GM18519 (cell line): ENCODE data around the gene POLR2H.

Experiments used
- ATAC-seq: cut with Tn5 transposase; IDR thresholded peaks from one replicate; pipeline ENCODE4 v1.9.1; 2021; ENCODE audit warnings: mild to moderate bottlenecking, moderate library complexity; ENCODE audit not compliant: unreplicated experiment, low FRiP score

The POLR2H gene

DNA sequence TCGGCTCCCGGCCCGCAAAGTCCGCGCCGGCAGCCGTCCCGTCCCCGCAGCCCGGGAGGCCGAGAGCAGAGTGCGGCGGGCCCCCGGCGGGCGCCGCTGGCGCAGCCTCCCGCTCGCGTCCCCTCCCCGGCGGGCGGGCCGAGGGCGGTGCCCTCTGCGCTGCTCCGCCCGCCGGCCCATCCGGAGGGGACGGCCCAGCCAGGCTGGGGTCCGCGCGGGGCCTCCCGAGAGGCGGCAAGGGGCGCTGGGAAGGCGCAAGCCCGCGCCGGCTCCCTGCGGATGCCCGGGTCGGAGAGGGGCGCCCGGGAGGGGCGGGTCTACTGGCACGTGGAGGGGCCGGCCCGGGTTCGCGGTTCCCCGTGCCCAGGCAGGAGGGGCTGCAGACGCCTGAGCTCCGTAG is at the start of gene POLR2H, which contains the start of gene CLCN2:
TSS of gene POLR2H (plus strand) at position 179 of the 400 bp plus-strand sequence. CDS start 1,783 bp downstream, outside the sequence.
TSS of gene CLCN2 (minus strand) at position 74 of the 400 bp plus-strand sequence. CDS start 126 bp downstream, outside the sequence.
- ATAC-seq, result peak; percentile 30

- peak; percentile 81 for ATAC-seq
These were observed 47.2 kb upstream of the POLR2H start, which contains the start of gene EIF4G1 for GRCh38 chr3:184314363-184314699. Gene EIF4G1, plus strand, starts transcription at chr3:184314606. Its CDS starts 1,191 bp downstream, at chr3:184315797.

- ATAC-seq, result peak; percentile 20
These were observed 46.6 kb upstream of the POLR2H start for GRCh38 chr3:184314700-184315542.

GRCh38 chr3:184315543-184315867 is 46.0 kb upstream of the POLR2H start:
- no peak for ATAC-seq

GRCh38 chr3:184315871-184316661 is 45.4 kb upstream of the POLR2H start:
- no peak for ATAC-seq

DNA sequence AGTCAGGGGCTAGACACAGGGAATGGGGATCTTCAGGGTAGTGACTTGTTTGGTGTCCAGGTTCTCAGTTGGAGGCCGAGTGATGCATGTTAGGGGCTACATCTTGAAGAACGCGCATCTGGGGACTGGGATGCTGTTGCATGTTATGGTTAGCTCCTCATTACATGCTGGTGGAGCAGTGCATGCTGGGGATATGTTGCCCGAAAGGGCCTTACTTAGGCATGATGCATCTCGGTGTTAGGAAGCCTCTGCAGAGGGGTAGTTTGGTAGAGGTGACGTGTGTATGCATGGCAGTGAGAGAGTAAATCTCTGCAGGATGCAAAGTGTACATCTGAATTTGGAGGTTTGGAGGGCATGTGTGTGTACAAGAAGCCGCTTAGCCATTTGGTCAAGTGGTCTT is 44.7 kb upstream of the POLR2H start:
- ATAC-seq, result no peak

GRCh38 chr3:184317201-184317600 is 44.3 kb upstream of the POLR2H start:
- ATAC-seq, result no peak

DNA sequence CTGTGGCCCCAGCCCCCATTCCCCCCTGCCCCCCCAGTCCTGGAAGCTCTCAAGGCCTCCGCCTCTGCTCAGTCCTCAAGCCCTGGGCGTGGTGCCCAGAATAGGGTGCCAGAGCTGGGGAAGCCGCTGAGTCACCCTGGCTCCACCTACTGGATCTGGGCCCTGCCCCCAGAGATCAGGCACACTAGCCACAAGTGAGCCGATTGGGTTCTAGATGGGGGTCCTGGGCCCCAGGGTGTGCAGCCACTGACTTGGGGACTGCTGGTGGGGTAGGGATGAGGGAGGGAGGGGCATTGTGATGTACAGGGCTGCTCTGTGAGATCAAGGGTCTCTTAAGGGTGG is 41.4 kb upstream of the POLR2H start:
- no peak for ATAC-seq

DNA sequence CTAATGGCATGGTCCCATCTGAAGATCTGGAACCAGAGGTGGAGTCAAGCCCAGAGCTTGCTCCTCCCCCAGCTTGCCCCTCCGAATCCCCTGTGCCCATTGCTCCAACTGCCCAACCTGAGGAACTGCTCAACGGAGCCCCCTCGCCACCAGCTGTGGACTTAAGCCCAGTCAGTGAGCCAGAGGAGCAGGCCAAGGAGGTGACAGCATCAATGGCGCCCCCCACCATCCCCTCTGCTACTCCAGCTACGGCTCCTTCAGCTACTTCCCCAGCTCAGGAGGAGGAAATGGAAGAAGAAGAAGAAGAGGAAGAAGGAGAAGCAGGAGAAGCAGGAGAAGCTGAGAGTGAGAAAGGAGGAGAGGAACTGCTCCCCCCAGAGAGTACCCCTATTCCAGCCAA is 39.8 kb upstream of the POLR2H start:
- ATAC-seq, result no peak

DNA sequence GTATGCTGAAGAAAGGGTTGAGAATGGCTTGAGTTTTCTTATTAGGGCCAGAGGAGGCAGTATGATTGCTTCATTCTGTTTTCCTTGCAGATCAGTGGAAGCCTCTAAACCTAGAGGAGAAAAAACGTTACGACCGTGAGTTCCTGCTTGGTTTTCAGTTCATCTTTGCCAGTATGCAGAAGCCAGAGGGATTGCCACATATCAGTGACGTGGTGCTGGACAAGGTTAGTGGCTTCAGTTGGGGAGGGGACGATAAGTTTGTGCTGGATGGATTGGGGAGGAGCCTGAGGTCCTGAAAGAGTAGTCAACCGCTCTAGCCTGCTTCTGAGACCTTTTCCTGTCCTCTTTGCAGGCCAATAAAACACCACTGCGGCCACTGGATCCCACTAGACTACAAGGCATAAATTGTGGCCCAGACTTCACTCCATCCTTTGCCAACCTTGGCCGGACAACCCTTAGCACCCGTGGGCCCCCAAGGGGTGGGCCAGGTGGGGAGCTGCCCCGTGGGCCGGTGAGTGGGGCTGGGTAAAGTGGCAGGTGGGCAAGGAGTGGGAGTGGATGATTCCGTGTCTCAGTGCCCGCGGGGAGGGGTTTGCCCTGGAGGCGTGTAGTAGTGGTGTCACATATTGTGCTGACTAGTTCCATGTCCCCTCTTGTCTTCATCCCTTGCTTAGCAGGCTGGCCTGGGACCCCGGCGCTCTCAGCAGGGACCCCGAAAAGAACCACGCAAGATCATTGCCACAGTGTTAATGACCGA is 38.6 kb upstream of the POLR2H start:
- ATAC-seq, result no peak

DNA sequence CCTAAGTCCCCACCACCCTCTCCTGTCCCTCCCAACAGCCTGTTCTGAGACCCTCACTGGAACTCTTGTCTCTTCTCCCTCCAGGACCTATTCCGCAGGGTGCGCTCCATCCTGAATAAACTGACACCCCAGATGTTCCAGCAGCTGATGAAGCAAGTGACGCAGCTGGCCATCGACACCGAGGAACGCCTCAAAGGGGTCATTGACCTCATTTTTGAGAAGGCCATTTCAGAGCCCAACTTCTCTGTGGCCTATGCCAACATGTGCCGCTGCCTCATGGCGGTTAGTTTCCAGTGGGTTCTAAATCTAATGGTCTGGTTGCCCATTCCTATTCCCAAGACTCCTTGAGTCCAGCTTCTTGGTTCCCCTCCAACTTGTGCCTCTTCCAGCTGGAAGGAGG is 37.8 kb upstream of the POLR2H start:
- no peak for ATAC-seq

DNA sequence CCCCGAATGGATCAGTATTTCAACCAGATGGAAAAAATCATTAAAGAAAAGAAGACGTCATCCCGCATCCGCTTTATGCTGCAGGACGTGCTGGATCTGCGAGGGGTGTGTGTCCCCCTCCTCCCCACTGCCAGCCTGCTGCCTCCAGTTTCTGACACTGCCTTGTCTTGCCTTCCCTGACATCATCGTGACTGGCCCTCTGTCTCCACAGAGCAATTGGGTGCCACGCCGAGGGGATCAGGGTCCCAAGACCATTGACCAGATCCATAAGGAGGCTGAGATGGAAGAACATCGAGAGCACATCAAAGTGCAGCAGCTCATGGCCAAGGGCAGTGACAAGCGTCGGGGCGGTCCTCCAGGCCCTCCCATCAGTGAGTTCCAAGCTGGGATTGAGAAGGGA is 36.2 kb upstream of the POLR2H start:
- no peak for ATAC-seq

- ATAC-seq, result no peak
These were observed 35.7 kb upstream of the POLR2H start for GRCh38 chr3:184325715-184326369.

- ATAC-seq, result no peak
These were observed 34.3 kb upstream of the POLR2H start for GRCh38 chr3:184327171-184327570.

GRCh38 chr3:184328516-184328915 is 33.0 kb upstream of the POLR2H start:
- no peak for ATAC-seq

DNA sequence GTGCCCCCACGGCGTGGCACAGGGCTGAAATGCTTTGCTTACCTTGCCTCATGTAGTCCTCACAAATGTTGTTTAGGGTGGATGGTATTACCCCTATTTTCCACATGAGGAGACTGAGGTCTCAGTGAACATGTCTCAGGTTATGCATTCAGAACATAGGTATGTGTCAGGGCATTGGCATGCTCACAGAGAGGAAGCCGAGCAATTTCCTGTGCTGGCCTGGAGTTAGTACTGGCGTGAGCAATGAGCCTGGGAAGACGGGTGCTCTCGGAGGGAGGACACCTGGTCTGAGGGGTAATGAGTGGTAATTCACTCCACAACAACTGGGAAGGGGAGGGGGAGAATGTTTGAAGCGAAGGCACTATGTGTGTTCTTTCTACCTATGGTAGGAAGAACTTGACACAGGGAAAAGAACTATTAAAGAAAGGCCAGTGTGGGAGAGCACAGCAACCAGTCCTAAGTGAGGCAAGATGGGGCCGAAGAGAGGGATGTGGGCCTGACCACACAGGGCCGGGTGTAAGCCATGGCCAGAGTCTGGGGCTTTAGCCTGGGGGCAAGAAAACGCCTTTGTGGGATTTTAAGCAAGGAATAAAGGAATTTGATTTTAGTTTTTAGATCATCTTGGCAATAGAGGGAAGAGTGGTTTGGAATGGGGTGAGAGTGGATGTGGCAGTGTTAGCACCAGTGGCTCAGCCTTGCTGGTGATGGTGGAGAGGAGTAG is 29.0 kb upstream of the POLR2H start:
- ATAC-seq, result no peak

DNA sequence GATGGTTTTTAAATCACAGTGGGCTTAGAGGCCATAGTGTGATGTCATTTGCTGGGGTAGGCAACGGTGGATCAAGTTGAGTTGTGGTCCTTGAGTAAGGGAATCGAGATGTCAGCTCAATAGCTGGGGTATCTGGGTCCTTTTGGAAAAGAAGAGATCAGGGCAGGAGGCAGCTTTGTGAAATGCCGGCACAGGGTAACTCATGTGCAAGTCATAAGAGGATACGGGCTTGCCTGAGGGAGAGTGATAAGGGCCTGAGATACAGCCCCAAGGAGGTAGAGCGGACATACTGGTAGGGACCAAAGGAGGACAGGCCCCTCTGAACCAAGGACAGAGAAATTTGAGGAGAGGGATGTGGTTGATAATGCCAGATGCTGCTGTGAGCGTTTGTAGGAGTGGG is 28.3 kb upstream of the POLR2H start:
- no peak for ATAC-seq

DNA sequence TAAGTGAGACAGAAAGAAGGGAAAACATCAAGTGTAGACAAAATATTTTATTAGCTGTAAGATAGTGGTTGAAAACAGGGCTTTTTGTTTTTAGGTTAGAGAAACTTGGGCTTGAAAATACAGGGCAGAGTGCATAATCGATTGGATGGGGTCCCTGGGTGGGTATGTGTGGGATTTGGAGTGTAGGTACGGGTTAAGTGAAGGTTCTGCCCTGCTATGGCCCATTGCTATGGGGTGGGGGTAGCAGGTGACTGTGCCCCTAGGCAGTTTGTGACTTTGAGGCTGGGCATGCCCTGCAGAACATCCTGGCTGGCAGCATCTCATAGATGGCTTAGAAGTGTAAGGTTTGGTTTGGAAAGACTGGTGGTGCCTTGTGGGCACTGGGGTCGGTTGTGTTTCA is 27.8 kb upstream of the POLR2H start:
- no peak for ATAC-seq

DNA sequence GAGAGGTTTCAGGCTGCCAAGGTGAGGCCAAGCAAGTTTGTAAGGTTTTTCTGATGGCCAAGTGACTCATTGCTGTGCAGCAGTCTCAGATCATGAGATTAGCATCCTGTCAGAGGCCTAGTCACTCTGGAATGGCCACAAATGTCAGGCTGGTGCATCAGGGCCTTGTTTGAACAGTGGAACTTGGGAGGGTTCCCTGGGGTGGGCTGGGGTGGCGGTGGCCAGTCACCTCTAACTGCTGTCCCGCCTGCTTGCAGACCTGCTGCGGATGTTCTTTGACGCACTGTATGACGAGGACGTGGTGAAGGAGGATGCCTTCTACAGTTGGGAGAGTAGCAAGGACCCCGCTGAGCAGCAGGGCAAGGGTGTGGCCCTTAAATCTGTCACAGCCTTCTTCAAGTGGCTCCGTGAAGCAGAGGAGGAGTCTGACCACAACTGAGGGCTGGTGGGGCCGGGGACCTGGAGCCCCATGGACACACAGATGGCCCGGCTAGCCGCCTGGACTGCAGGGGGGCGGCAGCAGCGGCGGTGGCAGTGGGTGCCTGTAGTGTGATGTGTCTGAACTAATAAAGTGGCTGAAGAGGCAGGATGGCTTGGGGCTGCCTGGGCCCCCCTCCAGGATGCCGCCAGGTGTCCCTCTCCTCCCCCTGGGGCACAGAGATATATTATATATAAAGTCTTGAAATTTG is 26.9 kb upstream of the POLR2H start:
- ATAC-seq, result no peak
